A673 (cell line): Measurements from ENCODE around the gene SPRY1. TPM values are rescaled to one million over a fixed set of nuclear protein-coding genes. Genes with fewer than 3 reads are reported as not detected.

Source experiments
- BruUV-seq: library from RNA; stranded (reverse); fragments of 400-500 nt; replicated peaks from 2 replicates; lab custom pipeline; 2021; lab: Mats Ljungman, UMichigan
- CTCF ChIA-PET: fragments of 300-600 bp; sonication (Branson Sonifier 250); formaldehyde crosslinking; loops from one replicate; lab custom pipeline; 2022; ENCODE audit warnings: antibody characterized with exemption; lab: Charles Lee
- POLR2A ChIA-PET: fragments of 300-600 bp; sonication (Branson Sonifier 250); formaldehyde crosslinking; loops from one replicate; lab custom pipeline; 2022; ENCODE audit warnings: antibody characterized with exemption; ENCODE audit not compliant: low non-redundant PET; lab: Charles Lee
- DNase-seq: peaks from one replicate; pipeline ENCODE4 v3.0.0-alpha.2; 2015; ENCODE audit warnings: low spot score
- H3K27ac ChIP-seq: fragments of 200-600 bp; sonication (generic); 2 replicates; pipeline ENCODE4 v1.5.1; 2016; ENCODE audit warnings: mixed run types, low read depth, mild to moderate bottlenecking, mixed read lengths, antibody characterized with exemption, low read length; ENCODE audit not compliant: poor library complexity, severe bottlenecking
- H3K27me3 ChIP-seq: fragments of 200-600 bp; sonication (generic); replicated peaks from 2 replicates; pipeline ENCODE4 v1.6.1; 2017; ENCODE audit warnings: mixed run types, low read depth, mild to moderate bottlenecking, mixed read lengths, antibody characterized with exemption, low read length; ENCODE audit not compliant: insufficient read depth, poor library complexity
- H3K36me3 ChIP-seq: fragments of 200-600 bp; sonication (generic); 2 replicates; pipeline ENCODE4 v1.6.1; 2016; ENCODE audit warnings: mixed run types, mild to moderate bottlenecking, mixed read lengths, antibody characterized with exemption, low read length; ENCODE audit not compliant: insufficient read depth, poor library complexity, severe bottlenecking
- H3K4me1 ChIP-seq: fragments of 200-600 bp; sonication (generic); 2 replicates; pipeline ENCODE4 v1.6.1; 2017; ENCODE audit warnings: mixed run types, mild to moderate bottlenecking, mixed read lengths, antibody characterized with exemption, low read length; ENCODE audit not compliant: insufficient read depth, poor library complexity, severe bottlenecking
- H3K4me3 ChIP-seq: fragments of 200-600 bp; sonication (generic); 2 replicates; pipeline ENCODE4 v1.5.1; 2016; ENCODE audit warnings: low read depth, mixed run types, mild to moderate bottlenecking, mixed read lengths, low read length; ENCODE audit not compliant: poor library complexity, severe bottlenecking
- H3K9me3 ChIP-seq: fragments of 200-600 bp; sonication (generic); 2 replicates; pipeline ENCODE4 v1.6.1; 2016; ENCODE audit warnings: mixed run types, low read depth, mild to moderate bottlenecking, mixed read lengths, antibody characterized with exemption, low read length; ENCODE audit not compliant: poor library complexity, severe bottlenecking
- EZH2 ChIP-seq: fragments of 200-600 bp; sonication (generic); IDR thresholded peaks from 2 replicates; pipeline ENCODE4 v1.6.1; 2017; ENCODE audit warnings: borderline replicate concordance, low read depth, mild to moderate bottlenecking, mixed read lengths, antibody characterized with exemption, low read length; ENCODE audit not compliant: poor library complexity, severe bottlenecking
- intact Hi-C: fragments of 100-400 bp; cut with micrococcal nuclease; formaldehyde crosslinking; loops from one replicate; pipeline ENCODE4 v1.10.0; 2022; ENCODE audit not compliant: unreplicated experiment
- total RNA-seq: library from RNA; stranded (reverse); gene quantifications from 2 replicates; pipeline ENCODE4 v1.2.3, GENCODE V29; 2021
- TF ChIP-seq, protein P1 (sequence below): fragments of 300-800, 200-600 bp; sonication (generic); conservative IDR thresholded peaks from 2 replicates; pipeline ENCODE4 v1.5.1; 2017; ENCODE audit warnings: low read depth, mild to moderate bottlenecking, antibody characterized with exemption, low read length, moderate library complexity, mixed read lengths

The SPRY1 gene
- total RNA-seq, 1 experiment from 2014 or later, result 6.0 TPM

DNA sequence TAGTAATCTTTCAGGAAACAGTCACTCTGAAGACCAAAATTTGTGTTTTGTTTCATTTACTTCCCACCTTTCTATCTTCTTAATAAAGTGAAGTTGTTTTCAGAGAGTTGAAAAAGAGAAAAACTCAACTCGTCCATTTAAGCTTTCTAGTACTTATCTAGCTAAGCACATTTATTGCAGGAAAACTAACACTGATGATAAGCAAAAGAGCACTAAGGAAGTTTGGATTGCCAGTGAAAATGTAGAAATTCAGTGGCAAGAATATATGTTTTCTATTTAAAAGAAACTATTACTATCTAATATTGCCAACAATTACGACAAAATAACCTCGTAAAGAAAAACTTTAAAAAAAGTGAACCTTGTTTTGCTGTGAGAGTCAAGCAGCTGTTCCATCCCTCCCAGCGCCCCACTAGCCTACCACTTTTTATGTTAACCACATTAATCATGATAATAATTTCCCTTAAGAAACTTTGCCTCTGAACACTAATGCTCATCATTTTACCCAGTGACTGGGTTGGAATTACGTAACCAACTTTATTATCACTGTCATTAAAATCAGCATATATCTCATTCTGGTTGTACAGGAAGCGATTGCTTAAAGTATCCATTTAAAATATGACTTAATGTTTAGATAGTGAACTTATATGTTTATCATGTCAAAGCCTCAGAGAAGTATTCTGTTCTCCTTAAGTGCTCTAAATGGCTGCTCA, 24.8 kb downstream of the SPRY1 start:
- ChIA-PET CTCF (no interaction called here), POLR2A (no interaction called here)
- H3K27me3 ChIP-seq, result no peaks in the 10 kb centered on the region
- no peak overlapping the region for H3K4me3 ChIP-seq
- no TSS peak for BruUV-seq
- peaks cover 38% of the 10 kb centered on the region for H3K4me1 ChIP-seq
- intact Hi-C loops, result no loop called here
- DNase-seq, result peak; percentile 74
- no peak for TF ChIP-seq EZH2
- TF ChIP-seq, protein P1, sequence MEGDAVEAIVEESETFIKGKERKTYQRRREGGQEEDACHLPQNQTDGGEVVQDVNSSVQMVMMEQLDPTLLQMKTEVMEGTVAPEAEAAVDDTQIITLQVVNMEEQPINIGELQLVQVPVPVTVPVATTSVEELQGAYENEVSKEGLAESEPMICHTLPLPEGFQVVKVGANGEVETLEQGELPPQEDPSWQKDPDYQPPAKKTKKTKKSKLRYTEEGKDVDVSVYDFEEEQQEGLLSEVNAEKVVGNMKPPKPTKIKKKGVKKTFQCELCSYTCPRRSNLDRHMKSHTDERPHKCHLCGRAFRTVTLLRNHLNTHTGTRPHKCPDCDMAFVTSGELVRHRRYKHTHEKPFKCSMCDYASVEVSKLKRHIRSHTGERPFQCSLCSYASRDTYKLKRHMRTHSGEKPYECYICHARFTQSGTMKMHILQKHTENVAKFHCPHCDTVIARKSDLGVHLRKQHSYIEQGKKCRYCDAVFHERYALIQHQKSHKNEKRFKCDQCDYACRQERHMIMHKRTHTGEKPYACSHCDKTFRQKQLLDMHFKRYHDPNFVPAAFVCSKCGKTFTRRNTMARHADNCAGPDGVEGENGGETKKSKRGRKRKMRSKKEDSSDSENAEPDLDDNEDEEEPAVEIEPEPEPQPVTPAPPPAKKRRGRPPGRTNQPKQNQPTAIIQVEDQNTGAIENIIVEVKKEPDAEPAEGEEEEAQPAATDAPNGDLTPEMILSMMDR, result no peak
- H3K9me3 ChIP-seq, result no peaks in the 10 kb centered on the region
- no peak overlapping the region for H3K27ac ChIP-seq
- no peaks in the 10 kb centered on the region for H3K36me3 ChIP-seq

DNA sequence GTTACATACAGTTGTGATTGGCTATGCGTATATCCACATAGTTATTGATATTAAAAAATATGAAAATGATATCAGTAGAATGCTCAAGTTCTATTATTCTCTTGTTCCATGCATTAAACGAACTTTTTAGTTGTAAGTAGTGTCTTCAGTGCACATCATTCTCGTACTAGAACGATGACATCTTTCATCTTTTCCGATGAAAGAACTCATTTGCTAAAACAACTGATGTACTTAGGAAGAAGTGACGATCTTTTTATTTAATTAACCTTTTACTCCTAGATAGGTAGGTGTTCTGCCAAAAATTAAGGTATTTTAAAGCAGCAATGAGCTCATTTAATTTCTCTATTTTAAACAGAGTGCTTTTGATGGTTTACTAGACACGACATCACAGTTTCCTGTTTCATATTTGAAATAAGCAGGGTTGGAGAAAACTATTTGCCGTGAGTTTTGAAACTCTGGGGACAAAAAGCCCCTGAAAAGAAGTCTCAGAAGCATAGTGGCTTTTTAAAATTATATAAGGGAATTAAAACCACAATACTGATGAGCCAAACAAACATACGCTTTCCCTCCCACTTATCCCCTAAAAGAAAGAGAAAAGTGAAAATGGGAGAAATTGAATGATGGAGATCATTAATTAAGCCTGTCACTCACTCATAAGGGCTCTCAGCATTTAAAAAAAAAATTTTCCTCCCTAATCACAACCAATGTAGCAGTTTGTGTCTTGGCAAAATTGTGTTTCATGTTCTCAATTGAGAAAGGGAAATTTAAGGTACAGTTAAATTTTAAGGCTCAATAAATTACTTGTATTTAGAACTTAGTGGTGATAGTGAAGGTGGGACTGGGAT, 25.6 kb downstream of the SPRY1 start:
- CTCF ChIA-PET, result no interaction called here
- intact Hi-C loops, result no loop called here
- Histone ChIP-seq H3K27ac (peak overlapping the region; percentile 5), H3K4me3 (no peak overlapping the region), H3K27me3 (no peaks in the 10 kb centered on the region), H3K4me1 (peaks cover 33% of the 10 kb centered on the region), H3K9me3 (peaks cover 5% of the 10 kb centered on the region), H3K36me3 (no peaks in the 10 kb centered on the region)
- POLR2A ChIA-PET, result no interaction called here
- TF ChIP-seq, protein P1, result no peak
- TF ChIP-seq EZH2, result no peak
- no peak for DNase-seq
- BruUV-seq, result no TSS peak

DNA sequence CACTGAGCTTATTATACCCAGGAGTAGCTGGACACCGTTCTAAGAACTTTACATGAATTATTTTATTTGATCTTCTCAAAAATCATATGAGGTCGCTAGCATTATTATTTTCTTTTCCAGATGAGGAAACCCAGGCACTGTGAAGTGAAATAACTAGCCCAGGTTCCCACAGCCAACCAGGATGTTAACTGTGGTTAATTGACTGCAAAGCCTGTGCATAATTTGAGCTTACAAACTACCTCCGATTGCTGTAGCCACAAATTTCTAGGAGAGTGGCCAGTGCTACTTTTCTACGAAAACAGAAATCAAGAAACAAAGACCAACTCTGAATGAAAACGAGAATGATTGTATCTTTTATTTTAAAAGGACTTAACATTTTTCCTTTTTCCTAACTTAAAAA, 27.2 kb downstream of the SPRY1 start:
- H3K4me1 ChIP-seq, result peaks cover 20% of the 10 kb centered on the region
- peaks cover 5% of the 10 kb centered on the region for H3K9me3 ChIP-seq
- no peaks in the 10 kb centered on the region for H3K27me3 ChIP-seq
- ChIA-PET POLR2A (no interaction called here), CTCF (no interaction called here)
- TF ChIP-seq, protein P1, result no peak
- TF ChIP-seq EZH2, result no peak
- H3K27ac ChIP-seq, result no peak overlapping the region
- no peak for DNase-seq
- intact Hi-C loops, result no loop called here
- no peak overlapping the region for H3K4me3 ChIP-seq
- BruUV-seq, result no TSS peak
- no peaks in the 10 kb centered on the region for H3K36me3 ChIP-seq
